GM19455 (cell line): ENCODE data around the gene ZBTB4.
A peak's percentile ranks its signal among the peaks of the same experiment; 100 is the strongest.
"Not testable (repeated sequence)": the region's sequence is repeated elsewhere in the genome, so short reads cannot be mapped to it uniquely, and the experiment has no call there.

Source experiments
- ATAC-seq: cut with Tn5 transposase; IDR thresholded peaks from one replicate; pipeline ENCODE4 v1.9.1; 2021; ENCODE audit not compliant: unreplicated experiment

The ZBTB4 gene

DNA sequence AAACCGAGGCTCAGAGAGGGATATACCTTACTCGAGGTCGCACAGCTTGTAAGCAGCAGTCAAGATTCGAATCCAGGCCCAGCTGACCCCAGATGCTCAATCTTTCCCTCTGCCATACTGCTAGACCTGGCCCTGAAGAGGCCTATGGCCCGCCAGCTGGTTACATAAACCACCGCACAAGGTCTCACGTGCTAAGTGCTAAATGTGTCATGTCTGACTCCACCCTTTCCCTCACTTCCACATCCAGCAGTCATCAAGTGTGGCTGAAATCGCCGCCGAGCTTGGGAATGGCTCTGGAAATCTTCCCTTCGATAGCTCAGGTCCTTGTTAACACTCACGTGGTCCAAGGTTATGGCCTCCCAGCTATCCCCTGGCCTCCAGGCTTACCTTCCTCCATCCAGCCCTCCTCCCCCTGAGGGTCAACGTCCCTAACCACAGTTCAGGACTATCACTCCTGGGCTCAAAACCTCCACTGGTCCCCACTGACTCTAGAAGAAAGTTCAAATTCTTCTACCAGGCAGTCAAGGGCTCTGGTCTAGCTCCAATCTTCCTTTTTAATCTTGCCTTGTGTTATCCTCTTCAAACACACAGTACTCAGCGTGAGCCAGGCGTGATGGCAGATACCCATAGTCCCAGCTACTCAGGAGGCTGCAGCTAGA is 3.5 kb downstream of the ZBTB4 start:
- no peak for ATAC-seq

DNA sequence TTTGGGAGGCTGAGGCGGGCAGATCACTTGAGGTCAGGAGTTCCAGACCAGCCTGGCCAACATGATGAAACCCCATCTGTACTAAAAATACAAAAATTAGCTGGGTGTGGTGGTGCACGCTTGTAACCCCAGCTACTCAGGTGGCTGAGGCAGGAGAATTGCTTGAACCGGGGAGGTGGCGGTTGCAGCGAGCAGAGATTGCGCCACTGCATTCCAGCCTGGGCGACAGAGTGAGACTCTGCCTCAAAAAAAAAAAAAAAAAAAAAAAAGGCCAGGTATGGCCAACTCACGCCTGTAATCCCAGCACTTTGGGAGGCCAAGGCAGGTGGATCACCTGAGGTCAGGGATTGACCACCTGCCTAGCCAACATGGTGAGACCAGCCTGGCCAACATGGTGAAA is 4.7 kb downstream of the ZBTB4 start:
- not testable (repeated sequence) for ATAC-seq

DNA sequence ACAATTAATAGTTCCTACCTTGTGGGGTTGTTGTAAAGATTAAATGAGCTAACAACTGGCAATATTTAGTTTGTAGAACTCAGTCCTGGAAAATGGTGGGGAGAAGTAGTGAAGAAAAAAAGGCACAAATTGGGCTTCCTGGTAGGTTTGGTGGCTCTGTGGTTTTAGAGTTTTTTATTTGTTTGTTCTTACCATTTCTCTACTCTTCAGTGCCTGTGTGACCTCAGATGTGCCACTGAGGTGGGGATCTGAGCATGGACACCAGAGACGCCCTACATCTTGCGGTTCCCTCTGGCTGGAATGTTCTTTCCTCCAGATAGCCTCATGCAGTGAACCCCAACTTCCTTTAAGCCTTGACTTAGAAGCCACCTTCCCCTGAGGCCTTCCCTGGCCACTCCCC is 7.7 kb downstream of the ZBTB4 start:
- no peak for ATAC-seq

DNA sequence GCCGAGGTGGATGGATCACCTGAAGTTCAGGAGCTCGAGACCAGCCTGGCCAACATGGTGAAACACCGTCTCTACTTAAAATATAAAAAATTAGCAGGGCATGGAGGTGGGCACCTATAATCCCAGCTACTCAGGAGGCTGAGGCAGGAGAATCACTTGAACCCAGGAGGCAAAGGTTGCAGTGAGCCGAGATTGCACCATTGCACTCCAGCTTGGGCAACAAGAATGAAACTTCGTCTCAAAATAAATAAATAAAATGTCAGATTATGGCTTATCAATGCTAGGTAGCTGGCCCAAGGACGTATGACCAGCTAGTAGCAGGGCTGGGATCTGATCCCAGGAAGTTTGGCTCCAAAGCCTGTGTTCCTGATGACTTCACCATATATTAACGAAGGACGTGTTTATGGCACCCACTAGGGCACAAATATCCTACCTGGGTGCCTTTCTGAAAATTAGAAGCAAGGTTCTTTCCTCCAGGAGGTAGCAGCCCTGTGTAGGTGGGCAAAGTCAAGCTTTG is 8.9 kb downstream of the ZBTB4 start:
- ATAC-seq: not testable (repeated sequence)

DNA sequence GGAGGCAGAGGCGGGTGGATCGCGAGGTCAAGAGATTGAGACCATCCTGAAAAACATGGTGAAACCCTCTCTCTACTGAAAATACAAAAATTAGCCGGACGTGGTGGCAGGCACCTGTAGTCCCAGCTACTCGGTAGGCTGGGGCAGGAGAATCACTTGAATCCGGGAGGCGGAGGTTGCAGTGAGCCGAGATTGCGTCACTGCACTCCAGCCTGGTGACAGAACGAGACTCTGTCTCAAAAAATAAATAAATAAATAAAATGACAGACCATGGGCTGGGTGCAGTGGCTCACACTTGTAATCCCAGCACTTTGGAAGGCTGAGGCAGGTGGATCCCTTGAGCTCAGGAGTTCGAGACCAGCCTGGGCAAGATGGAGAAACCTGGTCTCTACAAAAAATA is 9.6 kb downstream of the ZBTB4 start:
- ATAC-seq: not testable (repeated sequence)

DNA sequence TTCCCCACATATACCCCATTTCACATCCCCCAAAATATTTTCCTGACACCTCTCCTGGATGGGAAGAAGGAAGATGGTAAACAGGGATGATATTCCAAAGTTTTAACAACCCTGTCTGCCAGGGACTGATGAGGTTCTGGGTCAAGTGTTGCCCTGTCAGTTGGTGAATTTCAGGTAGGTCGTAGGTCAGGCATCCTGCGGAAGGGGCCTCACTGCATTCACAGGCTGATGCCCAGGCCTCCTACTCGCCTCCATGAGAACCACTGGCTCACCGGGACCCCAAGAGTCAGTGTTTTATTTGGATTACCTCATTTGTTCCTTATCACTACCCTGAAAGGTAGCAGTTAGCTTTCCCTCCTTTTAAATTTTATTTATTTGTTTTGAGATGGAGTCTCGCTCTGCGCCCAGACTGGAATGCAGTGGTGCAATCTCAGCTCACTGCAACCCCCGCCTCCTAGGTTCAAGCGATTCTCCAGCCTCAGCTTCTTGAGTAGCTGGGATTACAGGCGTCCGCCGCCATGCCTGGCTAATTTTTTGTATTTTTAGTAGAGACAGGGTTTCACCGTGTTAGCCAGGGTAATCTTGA is 10.5 kb downstream of the ZBTB4 start:
- ATAC-seq: no peak

DNA sequence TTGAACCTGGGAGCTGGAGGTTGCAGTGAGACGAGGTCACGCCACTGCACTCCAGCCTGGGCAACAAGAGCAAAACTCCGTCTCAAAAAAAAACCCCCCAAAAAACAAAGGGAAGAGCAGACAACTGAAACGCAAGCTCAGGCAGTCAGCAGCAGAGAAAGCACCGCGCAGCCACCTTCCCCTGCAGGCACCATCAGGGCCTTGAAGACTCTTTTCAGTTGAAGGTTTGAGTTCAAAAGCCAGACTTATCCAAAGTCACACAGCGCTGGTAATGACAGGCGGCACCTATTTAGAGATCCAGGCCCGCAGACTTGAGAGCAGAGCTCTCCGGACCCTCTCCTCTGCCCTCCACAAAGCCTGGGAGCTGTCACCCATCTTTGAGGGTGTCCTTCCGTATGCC is 11.1 kb downstream of the ZBTB4 start:
- no peak for ATAC-seq

DNA sequence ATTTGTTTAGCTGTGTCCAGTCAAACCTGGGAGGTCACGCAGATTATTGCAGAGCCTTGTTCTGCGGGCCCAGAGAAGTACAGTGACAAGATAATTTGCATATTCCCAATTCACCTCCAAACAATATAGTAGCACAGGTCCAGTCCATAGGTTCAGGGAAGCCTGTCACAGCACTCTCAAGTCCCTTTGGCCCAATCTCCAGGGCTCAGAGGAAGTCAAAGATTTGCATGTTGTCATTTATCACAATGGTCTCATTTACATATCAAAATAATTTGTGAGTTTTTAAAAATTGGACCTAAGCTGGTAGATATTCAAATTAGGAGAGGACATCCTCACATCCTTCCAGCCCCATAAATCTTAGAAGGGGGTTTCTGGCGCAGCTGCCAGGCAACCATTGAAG is 11.9 kb downstream of the ZBTB4 start:
- no peak for ATAC-seq

DNA sequence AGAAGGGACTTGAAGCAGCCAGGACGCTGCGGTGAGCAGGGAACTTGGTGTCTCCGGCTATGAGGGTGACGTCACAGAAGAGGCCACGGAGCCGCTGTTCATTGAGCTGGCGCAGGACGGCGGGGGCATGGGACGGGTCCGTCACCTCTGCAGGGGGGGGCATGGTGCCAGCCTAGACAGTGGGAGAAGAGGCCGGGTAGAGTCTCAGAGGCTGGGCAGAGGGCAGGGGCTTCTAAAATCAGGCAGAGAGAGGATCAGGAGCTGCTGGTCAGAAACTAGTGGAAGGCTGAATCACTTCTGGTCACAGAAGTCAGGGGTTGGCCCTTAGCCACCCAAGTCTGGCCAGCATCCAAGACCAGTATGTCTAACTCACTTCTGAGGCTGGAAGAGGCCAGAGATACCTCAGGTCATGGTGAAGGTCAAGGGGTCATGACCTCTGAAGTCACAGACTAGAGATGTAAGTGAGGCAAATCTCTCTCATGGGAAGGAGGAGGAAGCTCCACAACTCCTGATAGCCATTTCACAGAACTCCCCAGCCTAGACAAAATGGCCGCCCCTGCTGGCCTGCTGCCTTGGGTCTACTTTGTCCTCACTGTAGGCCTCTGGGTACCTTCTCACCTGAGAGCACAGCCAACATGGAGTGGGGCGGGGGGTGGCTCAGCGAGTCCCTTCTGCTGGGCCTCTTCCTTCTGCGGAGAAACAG is 12.6 kb downstream of the ZBTB4 start:
- no peak for ATAC-seq

DNA sequence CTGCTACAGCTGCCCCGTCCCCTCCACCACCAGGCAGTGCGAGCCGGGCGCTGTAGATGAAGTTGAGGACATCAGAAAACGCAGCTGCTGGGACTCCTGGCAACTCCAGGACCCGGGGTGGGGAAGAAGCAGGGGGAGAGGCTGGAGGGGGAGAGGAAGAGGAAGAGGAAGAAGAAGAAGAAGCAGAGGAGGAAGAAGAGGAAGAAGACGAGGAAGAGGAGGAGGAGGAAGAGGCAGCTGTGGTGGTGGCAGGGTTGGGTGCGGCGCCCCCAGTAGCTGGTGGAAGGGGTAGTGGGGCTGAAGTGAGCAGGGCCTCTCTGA is 13.2 kb downstream of the ZBTB4 start:
- ATAC-seq: no peak

DNA sequence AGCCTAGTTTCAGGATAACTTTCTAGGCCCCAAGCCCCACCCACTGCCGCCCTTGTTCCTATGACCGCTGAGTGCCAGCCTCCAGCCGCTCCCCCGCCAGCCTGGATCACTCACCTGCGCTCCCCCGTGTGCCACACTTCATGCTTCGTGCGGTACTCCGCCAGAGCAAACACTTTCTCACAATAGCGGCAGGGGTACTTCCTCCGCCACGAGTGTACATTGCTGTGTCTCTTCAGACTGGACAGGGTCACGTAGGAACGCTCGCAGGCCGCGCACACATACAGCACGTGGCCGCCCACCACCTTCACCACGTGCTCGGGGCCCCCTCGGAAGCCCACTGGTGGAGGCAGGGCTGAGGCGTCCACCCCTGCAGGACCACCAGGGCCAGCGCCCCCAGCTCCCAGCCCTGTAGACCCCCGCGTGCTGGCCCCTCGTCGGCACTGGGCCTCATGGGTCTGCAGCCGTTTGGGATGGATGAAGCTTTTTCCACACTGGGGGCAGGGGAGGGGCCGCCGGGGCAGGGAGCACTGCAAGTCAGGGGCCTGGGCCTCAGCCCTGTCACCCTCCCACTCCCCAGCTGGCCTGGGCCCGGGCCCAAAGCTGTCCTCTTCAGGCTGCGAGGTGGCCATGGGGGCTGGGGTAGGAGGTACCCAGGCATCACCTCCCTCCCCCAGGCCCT is 13.7 kb downstream of the ZBTB4 start:
- ATAC-seq: no peak

DNA sequence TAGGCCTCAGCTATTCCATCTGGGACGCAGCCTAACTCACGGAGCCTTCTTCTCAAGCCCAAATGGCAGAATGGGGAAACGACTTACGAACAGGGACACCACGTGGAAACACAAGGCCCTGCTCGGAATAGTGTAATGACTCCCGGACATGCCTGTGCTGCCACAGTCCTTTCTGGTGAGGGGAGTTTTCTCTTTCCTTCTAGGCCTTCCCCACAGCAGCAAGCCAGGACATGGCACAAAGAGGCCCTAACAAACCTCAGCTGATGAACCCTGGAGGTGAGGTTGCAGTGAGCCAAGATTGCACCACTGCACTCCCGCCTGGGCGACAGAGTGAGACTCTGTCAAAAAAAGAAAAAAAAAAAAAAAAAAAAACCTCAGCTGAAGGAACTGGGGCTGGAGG is 15.3 kb downstream of the ZBTB4 start:
- ATAC-seq: no peak

DNA sequence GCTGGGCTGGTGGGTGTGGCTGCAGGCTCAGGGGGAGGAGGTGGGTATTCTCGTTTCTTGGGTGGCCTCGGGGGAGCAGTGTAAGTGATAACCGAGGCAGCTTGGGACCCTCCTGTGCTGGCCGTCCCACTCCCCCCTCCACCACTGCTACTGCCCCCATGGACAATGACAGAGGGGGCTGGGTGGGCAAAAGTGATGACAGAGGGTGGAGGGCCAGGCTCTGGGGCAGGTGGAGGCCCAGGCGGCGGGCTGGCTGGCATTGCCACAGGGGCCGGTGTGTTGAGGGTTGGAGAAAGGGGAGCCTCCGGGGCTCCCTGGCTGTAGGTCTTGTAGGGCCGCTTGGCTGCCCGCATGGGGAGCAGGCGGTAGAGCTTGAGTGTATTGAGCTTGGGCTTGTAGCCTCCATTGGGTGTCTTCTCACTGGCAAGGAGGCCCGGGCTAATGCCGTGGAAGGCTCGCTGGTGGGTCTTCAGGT is 16.0 kb downstream of the ZBTB4 start:
- no peak for ATAC-seq

DNA sequence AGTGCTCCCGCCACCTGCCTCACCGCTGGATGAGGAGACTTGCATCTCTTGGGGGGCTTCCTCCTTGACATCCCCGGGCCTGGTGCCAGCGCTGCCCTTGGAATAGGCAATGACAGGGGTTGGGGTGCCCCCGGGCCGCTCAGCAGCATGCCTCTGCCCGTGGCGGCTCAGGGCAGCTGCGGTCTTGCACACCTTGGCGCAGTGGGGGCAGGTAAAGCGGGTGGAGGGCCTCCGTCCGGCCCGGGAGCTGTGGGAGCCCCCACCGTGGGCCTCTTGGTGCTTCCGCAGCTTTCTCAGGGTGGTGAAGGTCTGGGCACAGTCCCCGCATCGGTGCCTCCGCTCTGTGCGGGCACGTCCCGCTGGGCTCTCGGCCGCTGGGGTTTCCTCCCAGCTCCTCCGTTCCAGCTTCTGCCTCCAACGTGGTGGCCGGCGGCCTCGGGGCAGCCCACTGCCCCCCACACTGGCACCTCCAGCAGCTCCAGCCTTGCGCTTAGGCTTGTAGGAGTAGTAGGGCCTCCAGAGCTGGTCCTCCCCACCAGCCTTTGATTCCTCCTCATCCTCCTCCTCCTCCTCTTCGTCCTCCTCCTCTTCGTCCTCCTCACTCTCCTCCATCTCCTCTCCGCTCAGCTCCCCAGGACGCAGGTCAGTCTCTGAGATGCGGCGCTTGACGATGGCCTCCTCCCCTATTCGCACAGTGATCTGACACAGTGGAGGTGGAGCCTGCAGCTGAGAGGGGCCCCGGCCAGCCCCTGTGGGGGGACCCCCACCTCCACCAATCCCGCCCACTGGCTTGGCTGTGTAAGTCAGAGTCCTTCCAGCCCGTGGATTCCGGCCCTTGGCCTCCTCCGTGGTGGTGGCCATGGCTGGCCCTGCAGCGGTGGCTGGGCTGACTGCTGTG is 16.7 kb downstream of the ZBTB4 start:
- no peak for ATAC-seq

DNA sequence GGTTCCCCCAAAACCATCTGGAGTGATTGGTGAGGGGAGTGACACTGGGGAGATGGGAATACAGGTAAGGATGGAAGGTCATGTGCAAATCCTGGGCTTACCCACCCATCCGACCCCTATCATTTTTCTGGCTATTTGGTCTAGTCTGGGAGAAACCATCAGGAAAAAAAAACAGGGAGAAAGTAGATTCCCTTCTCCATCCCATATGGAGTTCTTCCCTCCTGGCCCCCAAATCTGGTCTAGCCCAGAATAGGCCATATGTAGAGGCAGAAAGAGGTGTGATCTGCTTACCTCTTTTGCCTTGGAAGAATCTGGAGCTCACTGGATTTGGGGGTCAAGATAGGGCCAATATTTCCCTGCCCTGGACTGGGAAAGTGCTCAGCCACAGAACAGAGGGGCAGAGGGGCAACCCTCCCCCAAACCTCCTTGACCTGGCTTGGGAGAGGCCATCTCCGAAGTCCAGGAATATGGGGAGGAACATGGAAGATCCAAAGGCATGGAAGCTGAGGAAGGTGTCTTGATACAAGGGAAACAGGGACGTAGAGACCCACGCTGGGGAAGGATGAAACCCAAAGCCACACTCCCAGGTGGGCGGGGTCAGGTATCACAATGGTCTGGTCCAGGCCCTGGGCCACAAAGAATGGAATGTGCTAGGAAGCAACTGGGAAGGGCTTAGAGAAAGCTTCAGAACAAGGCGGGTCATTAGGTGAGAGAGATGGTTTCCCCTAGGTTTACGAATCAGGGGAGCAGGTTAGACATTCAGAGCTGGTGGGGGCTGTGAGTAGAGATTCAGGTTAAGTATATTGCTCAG is 18.4 kb downstream of the ZBTB4 start:
- no peak for ATAC-seq

DNA sequence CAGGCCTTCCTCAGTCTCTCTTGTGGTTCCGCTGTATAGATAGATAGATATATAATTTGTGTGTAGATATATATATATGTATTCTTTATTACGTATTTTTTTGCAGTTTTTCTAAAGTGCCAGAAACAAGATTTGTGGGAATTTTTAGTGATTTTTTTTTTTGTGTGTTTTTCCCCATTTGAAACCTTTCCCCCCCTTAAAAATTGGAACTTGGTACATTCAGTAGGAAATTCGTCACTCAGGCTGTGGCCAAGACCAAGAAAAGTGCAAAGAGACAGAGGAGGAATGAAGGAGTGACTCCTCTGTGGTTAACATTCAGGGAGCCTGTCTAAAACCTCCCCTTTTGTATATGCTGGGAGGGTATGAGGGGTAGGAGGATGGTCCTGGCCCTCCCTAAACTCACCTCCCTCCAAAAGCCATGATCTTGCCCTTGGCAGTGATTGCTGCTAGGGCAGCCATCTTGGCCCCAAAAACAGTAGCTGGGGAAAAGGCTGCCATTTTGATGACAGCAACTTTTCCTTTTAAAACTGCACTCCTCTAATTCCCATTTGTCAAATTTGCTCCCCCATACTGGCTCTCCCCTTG is 19.4 kb downstream of the ZBTB4 start:
- no peak for ATAC-seq

DNA sequence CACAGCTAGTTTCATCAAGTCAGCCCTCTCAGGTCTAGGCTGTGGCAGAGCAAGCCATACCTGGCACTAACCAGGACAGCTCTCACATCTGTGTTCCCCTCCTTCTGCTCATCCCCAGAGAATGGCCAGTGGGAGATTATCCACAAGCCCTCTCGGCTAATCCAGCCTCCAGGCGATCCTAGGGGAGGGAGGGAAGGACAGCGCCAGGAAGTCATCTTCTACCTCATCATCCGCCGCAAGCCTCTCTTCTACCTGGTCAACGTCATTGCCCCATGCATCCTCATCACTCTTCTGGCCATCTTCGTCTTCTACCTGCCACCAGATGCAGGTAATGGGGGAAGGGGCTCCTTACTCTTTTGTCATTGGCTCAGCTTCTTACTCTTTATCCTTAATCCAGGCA is 31.0 kb downstream of the ZBTB4 start:
- no peak for ATAC-seq

DNA sequence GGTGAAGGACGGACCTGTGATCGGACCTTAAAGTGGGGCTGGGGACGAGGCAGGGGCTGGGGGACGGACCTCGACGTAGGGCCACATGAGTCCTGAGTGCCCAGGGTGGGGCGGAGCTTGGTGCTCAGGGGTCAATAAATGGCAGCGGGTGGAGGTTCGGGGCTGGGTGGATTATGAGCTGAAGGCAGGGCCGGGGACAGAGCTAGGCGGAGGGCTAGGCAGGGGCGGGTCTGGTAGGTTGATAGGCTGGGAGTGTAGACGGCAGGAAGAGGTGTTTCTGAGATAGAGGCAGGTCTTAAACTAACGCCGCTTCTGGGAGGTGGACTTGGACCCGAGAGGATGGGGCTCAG is 33.8 kb downstream of the ZBTB4 start:
- ATAC-seq: peak; percentile 27
